IMR-90 (cell line): Measurements from ENCODE around the gene DPEP3. TPM values are rescaled to one million over a fixed set of nuclear protein-coding genes. Genes with fewer than 3 reads are reported as not detected.

Experiments used
- ATAC-seq: fragments of 200-7000 bp; cut with Tn5 transposase; 2 replicates; pipeline ENCODE4 v1.9.1; 2020; ENCODE audit warnings: low read depth, mild to moderate bottlenecking, moderate library complexity
- BruUV-seq: library from RNA; stranded (reverse); fragments of 400-500 nt; replicated peaks from 2 replicates; lab custom pipeline; 2021; lab: Mats Ljungman, UMichigan
- CTCF ChIA-PET: fragments of 300-600 bp; formaldehyde crosslinking; extraction: SDS; loops from one replicate; lab custom pipeline; 2021; ENCODE audit warnings: antibody characterized with exemption; lab: Yijun Ruan, JAX
- POLR2A ChIA-PET: fragments of 300-600 bp; sonication (Branson Sonifier 250); formaldehyde crosslinking; loops from one replicate; lab custom pipeline; 2022; ENCODE audit warnings: antibody characterized with exemption; ENCODE audit not compliant: unreplicated experiment; lab: Charles Lee
- DNase-seq: peaks from one replicate; pipeline ENCODE4 v3.0.0; 2013
- H2AFZ ChIP-seq: replicated peaks from 2 replicates; pipeline ENCODE3; 2013; ENCODE audit warnings: low read length, mild to moderate bottlenecking; ENCODE audit not compliant: poor library complexity
- H2AK5ac ChIP-seq: 2 replicates; pipeline ENCODE4 v1.6.1; 2013; ENCODE audit warnings: low read depth, low read length, inconsistent platforms
- H2AK9ac ChIP-seq: replicated peaks from 2 replicates; pipeline ENCODE3; 2013; ENCODE audit warnings: mild to moderate bottlenecking, low read depth, low read length, moderate library complexity; ENCODE audit not compliant: poor library complexity
- H2BK120ac ChIP-seq: 2 replicates; pipeline ENCODE4 v1.6.1; 2013; ENCODE audit warnings: low read depth, low read length, inconsistent platforms
- H2BK15ac ChIP-seq: 3 replicates; pipeline ENCODE4 v1.6.1; 2013; ENCODE audit warnings: low read depth, low read length, inconsistent platforms
- H2BK20ac ChIP-seq: 2 replicates; pipeline ENCODE4 v1.6.1; 2013; ENCODE audit warnings: low read depth, mild to moderate bottlenecking, inconsistent platforms, low read length, moderate library complexity
- H2BK5ac ChIP-seq: 2 replicates; pipeline ENCODE4 v1.6.1; 2013; ENCODE audit warnings: mild to moderate bottlenecking, low read depth, low read length, inconsistent platforms; ENCODE audit not compliant: poor library complexity, severe bottlenecking
- H3K14ac ChIP-seq: replicated peaks from 2 replicates; pipeline ENCODE4 v1.6.1; 2013; ENCODE audit warnings: low read depth, low read length, inconsistent platforms
- H3K18ac ChIP-seq: 2 replicates; pipeline ENCODE4 v1.6.1; 2013; ENCODE audit warnings: low read depth, low read length, control low read depth
- H3K23ac ChIP-seq: 2 replicates; pipeline ENCODE4 v1.6.1; 2013; ENCODE audit warnings: low read depth, low read length, inconsistent platforms
- H3K27ac ChIP-seq: 2 replicates; pipeline ENCODE4 v1.5.1; 2013; ENCODE audit warnings: mild to moderate bottlenecking, control low read depth, low read length; ENCODE audit not compliant: insufficient read depth
- H3K27me3 ChIP-seq: 2 replicates; pipeline ENCODE4 v1.6.1; 2013; ENCODE audit warnings: low read length; ENCODE audit not compliant: control insufficient read depth, insufficient read depth
- H3K36me3 ChIP-seq: 2 replicates; pipeline ENCODE4 v1.6.1; 2013; ENCODE audit warnings: low read length, mixed read lengths; ENCODE audit not compliant: control insufficient read depth, insufficient read depth
- H3K4ac ChIP-seq: 2 replicates; pipeline ENCODE4 v1.6.1; 2013; ENCODE audit warnings: low read depth, low read length, inconsistent platforms
- H3K4me1 ChIP-seq: 2 replicates; pipeline ENCODE4 v1.6.1; 2013; ENCODE audit warnings: low read length, mixed read lengths; ENCODE audit not compliant: control insufficient read depth, insufficient read depth
- H3K4me2 ChIP-seq: 2 replicates; pipeline ENCODE4 v1.6.1; 2013; ENCODE audit warnings: low read depth, mild to moderate bottlenecking, control low read depth, low read length, moderate library complexity
- H3K4me3 ChIP-seq: 2 replicates; pipeline ENCODE4 v1.5.1; 2013; ENCODE audit warnings: low read depth, mild to moderate bottlenecking, control low read depth, low read length, moderate library complexity; ENCODE audit not compliant: insufficient read depth
- H3K56ac ChIP-seq: 2 replicates; pipeline ENCODE4 v1.6.1; 2013; ENCODE audit warnings: low read length, inconsistent platforms; ENCODE audit not compliant: insufficient read depth; ENCODE audit errors: extremely low read depth
- H3K79me1 ChIP-seq, 2 experiments: 2 replicates each; pipeline ENCODE4 v1.6.1; 2013; ENCODE audit warnings: low read length in 2 of 2, inconsistent platforms in 1 of 2, low read depth in 1 of 2
- H3K9ac ChIP-seq: 2 replicates; pipeline ENCODE4 v1.6.1; 2013; ENCODE audit warnings: low read depth, low read length, control low read depth
- H3K9me1 ChIP-seq: 2 replicates; pipeline ENCODE4 v1.6.1; 2013; ENCODE audit warnings: low read length, inconsistent platforms; ENCODE audit not compliant: insufficient read depth
- H3K9me3 ChIP-seq: 2 replicates; pipeline ENCODE4 v1.6.1; 2013; ENCODE audit warnings: low read length; ENCODE audit not compliant: control insufficient read depth, insufficient read depth
- H4K20me1 ChIP-seq: 2 replicates; pipeline ENCODE4 v1.6.1; 2013; ENCODE audit warnings: low read length, inconsistent platforms; ENCODE audit not compliant: insufficient read depth
- H4K5ac ChIP-seq: 2 replicates; pipeline ENCODE4 v1.6.1; 2013; ENCODE audit warnings: mild to moderate bottlenecking, low read depth, low read length, control low read depth
- H4K8ac ChIP-seq, 2 experiments: 2 replicates each; pipeline ENCODE4 v1.6.1; 2013; ENCODE audit warnings: low read depth in 2 of 2, low read length in 2 of 2, control low read depth in 1 of 2, inconsistent platforms in 1 of 2
- H4K91ac ChIP-seq: 2 replicates; pipeline ENCODE4 v1.6.1; 2013; ENCODE audit warnings: low read depth, low read length, inconsistent platforms; ENCODE audit not compliant: insufficient read depth
- BHLHE40 ChIP-seq: fragments of 150-350 bp; IDR thresholded peaks from 2 replicates; pipeline ENCODE4 v1.6.1; 2016; ENCODE audit warnings: mild to moderate bottlenecking, low read depth, low read length
- CHD1 ChIP-seq: IDR thresholded peaks from 2 replicates; pipeline ENCODE4 v1.6.1; 2012; ENCODE audit warnings: low read depth, low read length, improper control_type of control experiment
- CTCF ChIP-seq: conservative IDR thresholded peaks from 2 replicates; pipeline ENCODE4 v1.5.1; 2012; ENCODE audit warnings: mild to moderate bottlenecking, low read depth, low read length, improper control_type of control experiment
- ELK1 ChIP-seq: fragments of 150-350 bp; IDR thresholded peaks from 2 replicates; pipeline ENCODE4 v1.6.1; 2016; ENCODE audit warnings: low read depth, mild to moderate bottlenecking, low read length, moderate library complexity, borderline replicate concordance
- FOS ChIP-seq: fragments of 150-350 bp; IDR thresholded peaks from 2 replicates; pipeline ENCODE4 v1.6.1; 2016; ENCODE audit warnings: low read depth, low read length
- MAZ ChIP-seq: IDR thresholded peaks from 2 replicates; pipeline ENCODE4 v1.6.1; 2012; ENCODE audit warnings: low read depth, mild to moderate bottlenecking, low read length, improper control_type of control experiment, moderate library complexity, borderline replicate concordance
- MXI1 ChIP-seq: IDR thresholded peaks from 2 replicates; pipeline ENCODE4 v1.6.1; 2012; ENCODE audit warnings: low read depth, mild to moderate bottlenecking, low read length, moderate library complexity, borderline replicate concordance
- NFE2L2 ChIP-seq: fragments of 150-350 bp; IDR thresholded peaks from 2 replicates; pipeline ENCODE4 v1.6.1; 2016; ENCODE audit warnings: low read depth, mild to moderate bottlenecking, low read length
- POLR2A ChIP-seq: IDR thresholded peaks from 2 replicates; pipeline ENCODE4 v1.6.1; 2012; ENCODE audit warnings: mild to moderate bottlenecking, low read depth, low read length
- RCOR1 ChIP-seq: IDR thresholded peaks from 2 replicates; pipeline ENCODE4 v1.6.1; 2012; ENCODE audit warnings: mild to moderate bottlenecking, low read length, improper control_type of control experiment; ENCODE audit not compliant: insufficient replicate concordance
- RFX5 ChIP-seq: IDR thresholded peaks from 2 replicates; pipeline ENCODE4 v1.8.0; 2012; ENCODE audit warnings: low read depth, mild to moderate bottlenecking, low read length, moderate library complexity
- SMC3 ChIP-seq: fragments of 150-350 bp; IDR thresholded peaks from 2 replicates; pipeline ENCODE4 v1.6.1; 2016; ENCODE audit warnings: low read depth, mild to moderate bottlenecking, antibody characterized with exemption, low read length, moderate library complexity
- USF2 ChIP-seq: fragments of 150-350 bp; IDR thresholded peaks from 2 replicates; pipeline ENCODE4 v1.6.1; 2017; ENCODE audit warnings: mild to moderate bottlenecking, antibody characterized with exemption, low read length, low read depth
- WGBS, 2 experiments: methylation state at CpG; one replicate each; pipeline versions ENCODE4 v1.1.5 to v1.1.7; 2013; ENCODE audit warnings: missing lambda C conversion rate in 2 of 2; ENCODE audit not compliant: insufficient read length in 1 of 2; ENCODE audit errors: extremely low coverage in 2 of 2; 5-methylcytosine and 5-hydroxymethylcytosine counted together
- dilution Hi-C: fragments of 300-500 bp; cut with HindIII; formaldehyde crosslinking; loops from one replicate; pipeline ENCODE4 v1.14.3; 2018; ENCODE audit warnings: low sequenced_read_pairs; ENCODE audit not compliant: unreplicated experiment
- in situ Hi-C: fragments of 300-500 bp; cut with MboI; formaldehyde crosslinking; loops from 3 replicates; pipeline ENCODE4 v1.14.3; 2019; ENCODE audit warnings: low sequenced_read_pairs, inconsistent platforms, mixed read lengths
- intact Hi-C: fragments of 100-400 bp; cut with micrococcal nuclease; formaldehyde crosslinking; loops from 2 replicates; pipeline ENCODE4 v1.10.0; 2022
- polyA plus RNA-seq, 3 experiments: library from polyadenylated mRNA; depleted of rRNA; stranded (reverse); fragments of >200 nt; gene quantifications; 2 replicates each; pipeline ENCODE4 v1.2.3, GENCODE V29; 2012; ENCODE audit warnings: low replicate concordance in 1 of 3
- total RNA-seq: library from RNA; depleted of rRNA; stranded (reverse); fragments of >200 nt; gene quantifications from 2 replicates; pipeline ENCODE4 v1.2.3, GENCODE V29; 2012

DPEP3 gene
- total and polyA plus RNA-seq, 2 of the 4 experiments (the other 2 are of a cell fraction), result not detected

- Histone ChIP-seq H4K5ac (no peak within 1 kb of the TSS), H3K4me1 (peaks cover 8% of the 10 kb centered on the region), H2AK9ac (peak within 1 kb of the TSS; percentile 34), H3K9me3 (no peaks in the 10 kb centered on the region), H3K9ac (no peak within 1 kb of the TSS), H2AFZ (no peak within 1 kb of the TSS), H3K4ac (no peak within 1 kb of the TSS), H3K27ac (no peak within 1 kb of the TSS), H2BK120ac (no peak within 1 kb of the TSS), H4K20me1 (peaks cover 13% of the 10 kb centered on the region; the same call in 1 of the 2 replicates), H3K4me3 (no peak within 1 kb of the TSS), H3K79me1 (peaks cover 6 to 26% of the 10 kb centered on the region in 2 experiments; a peak in 3 of 4 replicates), H3K56ac (no peak within 1 kb of the TSS), H3K14ac (no peak within 1 kb of the TSS), H4K8ac (no peak within 1 kb of the TSS), H4K91ac (no peak within 1 kb of the TSS), H3K4me2 (no peak within 1 kb of the TSS), H2BK15ac (no peak within 1 kb of the TSS), H2BK5ac (no peak within 1 kb of the TSS), H3K9me1 (peaks cover 8% of the 10 kb centered on the region), H3K27me3 (no peaks in the 10 kb centered on the region), H3K23ac (no peak within 1 kb of the TSS), H3K18ac (no peak within 1 kb of the TSS), H2BK20ac (no peak within 1 kb of the TSS), H3K36me3 (peaks cover 23% of the 10 kb centered on the region), H2AK5ac (no peak within 1 kb of the TSS)
- ATAC-seq (no peak), DNase-seq (no peak)
- in situ Hi-C loops, result loop anchor here (25.0 kb wide), 1 partner anchor 395 kb away; the partner anchor contains the start of gene RIPOR1
- intact Hi-C loops, result no loop called here
- dilution Hi-C loops, result no loop called here
- POLR2A ChIA-PET, result no interaction called here
- 89% methylated on average over 4 of the region's 15 CpGs; no CpG with 5 or more reads in 1 of the 2 experiments for WGBS, 2 experiments
- BruUV-seq, result no TSS peak
- TF ChIP-seq RCOR1 (no peak), CHD1 (no peak), MXI1 (no peak), POLR2A (no peak), NFE2L2 (no peak), FOS (no peak), RFX5 (no peak), SMC3 (no peak), MAZ (no peak), CTCF (no peak), USF2 (no peak), BHLHE40 (no peak), ELK1 (no peak)
- CTCF ChIA-PET, result no interaction called here
Measured at GRCh38 chr16:67931712-67932461, 48.4 kb downstream of the DPEP3 start, which contains the start of gene CTRL. Gene CTRL, minus strand, starts transcription at chr16:67931862. Its CDS starts 10 bp downstream, at chr16:67931852.
